GM23338 (cell line): ENCODE results near the gene GHRL. TPM values are rescaled to one million over a fixed set of nuclear protein-coding genes. Genes with fewer than 3 reads are reported as not detected.

ENCODE experiments used
- ATAC-seq: fragments of 200-7000 bp; cut with Tn5 transposase; 3 replicates; pipeline ENCODE4 v1.9.1; 2020
- DNase-seq: peaks from one replicate; pipeline ENCODE4 v3.0.0-alpha.2; 2015; ENCODE audit warnings: low spot score
- H2AFZ ChIP-seq: fragments of 200-600 bp; sonication (generic); 2 replicates; pipeline ENCODE4 v1.8.0; 2016; ENCODE audit warnings: antibody characterized with exemption, mild to moderate bottlenecking, moderate library complexity
- H3F3A ChIP-seq: fragments of 200-600 bp; sonication (generic); replicated peaks from 2 replicates; pipeline ENCODE4 v1.8.0; 2017; ENCODE audit warnings: antibody characterized with exemption, mixed run types, low read depth
- H3K27ac ChIP-seq: fragments of 200-600 bp; sonication (generic); 2 replicates; pipeline ENCODE4 v1.6.1; 2016; ENCODE audit warnings: low read depth
- H3K27me3 ChIP-seq: fragments of 200-600 bp; sonication (generic); 2 replicates; pipeline ENCODE4 v1.8.0; 2016; ENCODE audit warnings: mild to moderate bottlenecking, mixed run types, moderate library complexity; ENCODE audit not compliant: insufficient read depth
- H3K36me3 ChIP-seq: fragments of 200-600 bp; sonication (generic); 2 replicates; pipeline ENCODE4 v1.8.0; 2016; ENCODE audit warnings: mild to moderate bottlenecking; ENCODE audit not compliant: insufficient read depth
- H3K4me1 ChIP-seq: fragments of 200-600 bp; sonication (generic); 2 replicates; pipeline ENCODE4 v1.8.0; 2016; ENCODE audit warnings: mild to moderate bottlenecking, moderate library complexity; ENCODE audit not compliant: insufficient read depth
- H3K4me2 ChIP-seq: fragments of 200-600 bp; sonication (generic); 2 replicates; pipeline ENCODE4 v1.7.1; 2017; ENCODE audit warnings: mixed run types
- H3K4me3 ChIP-seq: fragments of 200-600 bp; sonication (generic); 2 replicates; pipeline ENCODE4 v1.6.1; 2016; ENCODE audit warnings: mixed run types
- H3K79me2 ChIP-seq: fragments of 200-600 bp; sonication (generic); replicated peaks from 2 replicates; pipeline ENCODE4 v1.8.0; 2017; ENCODE audit warnings: mild to moderate bottlenecking; ENCODE audit not compliant: insufficient read depth
- H3K9me2 ChIP-seq: fragments of 200-600 bp; sonication (generic); 2 replicates; pipeline ENCODE4 v1.8.0; 2017; ENCODE audit not compliant: insufficient read depth
- H4K20me1 ChIP-seq: fragments of 200-600 bp; sonication (generic); replicated peaks from 2 replicates; pipeline ENCODE4 v1.8.0; 2017; ENCODE audit warnings: mild to moderate bottlenecking; ENCODE audit not compliant: insufficient read depth
- H3K27ac Mint-ChIP-seq: 2 replicates; pipeline ENCODE4 v1.8.0; 2020; ENCODE audit warnings: inconsistent platforms, mild to moderate bottlenecking, moderate library complexity, mixed read lengths
- H3K27me3 Mint-ChIP-seq: 3 replicates; pipeline ENCODE4 v1.8.0; 2022; ENCODE audit warnings: low read depth, mild to moderate bottlenecking, moderate library complexity, mixed read lengths, inconsistent platforms; ENCODE audit not compliant: insufficient read depth, poor library complexity
- H3K36me3 Mint-ChIP-seq: 3 replicates; pipeline ENCODE4 v1.8.0; 2021; ENCODE audit warnings: low read depth, mild to moderate bottlenecking, inconsistent platforms, moderate library complexity, mixed read lengths
- H3K4me1 Mint-ChIP-seq: 3 replicates; pipeline ENCODE4 v1.8.0; 2020; ENCODE audit warnings: mild to moderate bottlenecking, inconsistent platforms, mixed read lengths
- H3K4me3 Mint-ChIP-seq: 3 replicates; pipeline ENCODE4 v1.8.0; 2021; ENCODE audit warnings: moderate library complexity, mild to moderate bottlenecking, inconsistent platforms, mixed read lengths
- H3K9me3 Mint-ChIP-seq: 3 replicates; pipeline ENCODE4 v1.8.0; 2020; ENCODE audit warnings: moderate library complexity, mild to moderate bottlenecking, inconsistent platforms, mixed read lengths
- CREB1 ChIP-seq: fragments of 250-450 bp; sonication (Bioruptor Pico); IDR thresholded peaks from 2 replicates; pipeline ENCODE4 v1.5.0; 2020; ENCODE audit warnings: low read depth, mild to moderate bottlenecking, moderate library complexity
- CTCF ChIP-seq, 2 experiments: fragments of 200-600 bp in 1 of 2; sonication (generic) in 1 of 2; conservative IDR thresholded peaks; 2 replicates each; pipeline versions ENCODE4 v1.5.1 to v1.6.1; 2016 to 2017; ENCODE audit warnings: antibody characterized with exemption in 2 of 2, low read depth in 2 of 2, mild to moderate bottlenecking in 2 of 2, moderate library complexity in 1 of 2
- ETS1 ChIP-seq: IDR thresholded peaks from 2 replicates; pipeline ENCODE4 v1.6.1; 2016; ENCODE audit warnings: antibody characterized with exemption
- EZH2 ChIP-seq: fragments of 200-600 bp; sonication (generic); IDR thresholded peaks from one replicate; pipeline ENCODE4 v1.8.0; 2017; ENCODE audit warnings: antibody characterized with exemption, mild to moderate bottlenecking, low read depth; ENCODE audit not compliant: unreplicated experiment
- JUNB ChIP-seq: IDR thresholded peaks from one replicate; pipeline ENCODE4 v1.6.1; 2016; ENCODE audit warnings: antibody characterized with exemption; ENCODE audit not compliant: unreplicated experiment
- NANOG ChIP-seq: IDR thresholded peaks from 2 replicates; pipeline ENCODE4 v1.6.1; 2016; ENCODE audit warnings: antibody characterized with exemption, borderline replicate concordance
- POLR2AphosphoS5 ChIP-seq: IDR thresholded peaks from 2 replicates; pipeline ENCODE4 v1.6.1; 2016; ENCODE audit warnings: antibody characterized with exemption, low read depth
- REST ChIP-seq: IDR thresholded peaks from one replicate; pipeline ENCODE4 v1.6.1; 2018; ENCODE audit warnings: antibody characterized with exemption; ENCODE audit not compliant: unreplicated experiment
- STAT1 ChIP-seq: IDR thresholded peaks from one replicate; pipeline ENCODE4 v1.6.1; 2016; ENCODE audit warnings: antibody characterized with exemption; ENCODE audit not compliant: unreplicated experiment
- ZNF114 ChIP-seq: fragments of 250-450 bp; sonication (Bioruptor Pico); IDR thresholded peaks from 2 replicates; pipeline ENCODE4 v1.5.0; 2020; ENCODE audit warnings: mild to moderate bottlenecking, moderate library complexity
- ZNF331 ChIP-seq: fragments of 250-450 bp; sonication (Bioruptor Pico); IDR thresholded peaks from 2 replicates; pipeline ENCODE4 v1.5.0; 2020; ENCODE audit warnings: low read depth, mild to moderate bottlenecking, moderate library complexity
- ZNF462 ChIP-seq: fragments of 250-450 bp; sonication (Bioruptor Pico); IDR thresholded peaks from 2 replicates; pipeline ENCODE4 v1.5.0; 2020; ENCODE audit warnings: mild to moderate bottlenecking, moderate library complexity
- polyA plus RNA-seq: library from polyadenylated mRNA; unstranded; fragments of >200 nt; fragmentation: Nextera tagmentation; extraction: Ambion mirVana; gene quantifications from 2 replicates; pipeline ENCODE4 v1.2.1, GENCODE V29; 2016
- total RNA-seq: library from RNA; depleted of rRNA; stranded (reverse); fragments of >200 nt; shearing (Covaris generic); gene quantifications from 2 replicates; pipeline ENCODE4 v1.2.3, GENCODE V29; 2014

Gene GHRL
- total and polyA plus RNA-seq, 2 experiments from 2014 or later: 0.78 TPM; not detected in 1

GRCh38 chr3:10255835-10256234, 36.9 kb downstream of the GHRL start:
- Histone ChIP-seq H3K27ac (no peak overlapping the region), H2AFZ (no peak overlapping the region), H3K79me2 (peaks cover 52% of the 10 kb centered on the region), H3F3A (no peaks in the 10 kb centered on the region), H3K4me2 (no peak overlapping the region), H3K4me3 (no peak overlapping the region), H4K20me1 (peaks cover 5% of the 10 kb centered on the region; the same call in 1 of the 2 replicates), H3K27me3 (no peaks in the 10 kb centered on the region), H3K36me3 (peaks cover 10% of the 10 kb centered on the region), H3K4me1 (peaks cover 2% of the 10 kb centered on the region; the same call in 1 of the 2 replicates), H3K9me2 (no peaks in the 10 kb centered on the region)
- Mint-ChIP-seq H3K36me3 (peaks cover 71% of the 10 kb centered on the region), H3K9me3 (peaks cover 3% of the 10 kb centered on the region; the same call in 1 of the 3 replicates), H3K27me3 (peaks cover 4% of the 10 kb centered on the region), H3K4me1 (peaks cover 3% of the 10 kb centered on the region; the same call in 2 of the 3 replicates), H3K27ac (peak overlapping the region; percentile 13; the same call in 1 of the 2 replicates), H3K4me3 (no peak overlapping the region)
- no peak for ATAC-seq
- TF ChIP-seq NANOG (no peak), ETS1 (no peak), CTCF (conservative IDR thresholded peaks at IDR 0.05; ENCODE audit: low read depth in 2 of 2) (no peak), STAT1 (no peak), ZNF462 (CRISPR knock-in tag) (no peak), CREB1 (CRISPR knock-in tag) (no peak), JUNB (no peak), ZNF331 (CRISPR knock-in tag) (no peak), POLR2AphosphoS5 (no peak), EZH2 (no peak), ZNF114 (CRISPR knock-in tag) (no peak), REST (no peak)
- DNase-seq: no peak
